ENCODE measurements around the gene HERC6. TPM values are rescaled to one million over a fixed set of nuclear protein-coding genes. Genes with fewer than 3 reads are reported as not detected.
"Not testable (repeated sequence)": the region's sequence is repeated elsewhere in the genome, so short reads cannot be mapped to it uniquely, and the experiment has no call there.

HERC6 gene
- total and polyA plus RNA-seq, 2 donors (not counting 1 experiment from before 2014, with no cell fraction given) = 5.1 to 10.9 TPM

DNA sequence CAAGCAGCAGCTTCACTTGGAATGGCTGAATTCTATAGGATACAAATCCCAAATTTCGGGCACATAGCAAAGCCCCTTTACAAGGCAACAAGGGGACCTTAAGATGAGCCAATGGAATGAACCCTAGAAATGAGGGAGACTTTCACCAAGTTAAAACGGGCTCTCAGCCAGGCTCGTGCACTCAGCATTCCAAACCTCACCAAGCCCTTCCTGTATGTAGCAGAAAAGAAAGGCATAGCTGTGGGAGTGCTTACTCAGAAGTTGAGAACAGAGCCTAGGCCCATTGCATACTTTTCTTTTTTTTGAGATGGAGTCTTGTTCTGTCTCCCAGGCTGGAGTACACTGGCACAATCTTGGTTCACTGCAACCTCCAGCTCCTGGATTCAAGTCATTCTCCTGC is 67.5 kb downstream of the HERC6 start:
- no peak for DNase-seq
- H3K27me3 Mint-ChIP-seq = no peaks in the 10 kb centered on the region
- no peak for TF ChIP-seq EZH2 (IDR thresholded peaks at IDR 0.05; ENCODE audit: borderline replicate concordance, insufficient read depth, low read depth, low read length, poor library complexity, severe bottlenecking)
- TF ChIP-seq CTCF (IDR thresholded peaks at IDR 0.05) = no peak
- CTCF ChIA-PET = interaction anchor here (1.1 to 1.3 kb wide), 2 partner anchors 62 to 69 kb away, joined by 3 read pairs; no protein-coding TSS in a partner anchor
- H3K27me3 ChIP-seq (replicated peaks in 1 of 4; ENCODE audit: control extremely low read depth in 1 of 4, control insufficient read depth in 3 of 4, insufficient read depth in 4 of 4, low read length in 3 of 4) = no peaks in the 10 kb centered on the region
- no peak overlapping the region for H3K27ac ChIP-seq (ENCODE audit: low read length in 2 of 2)
- H3K27ac Mint-ChIP-seq = no peak overlapping the region
- H3K4me1 ChIP-seq (ENCODE audit: control insufficient read depth in 2 of 2, insufficient read depth in 2 of 2, low read length in 2 of 2) = no peaks in the 10 kb centered on the region
- intact Hi-C loops (cut with micrococcal nuclease) = no loop called here
- no CpG with 5 or more reads among the region's 3 CpGs for WGBS (ENCODE audit: insufficient coverage)
- POLR2A ChIA-PET = interaction anchor here (0.6 kb wide), 1 partner anchor 33 kb away, joined by 7 read pairs; no protein-coding TSS in a partner anchor
- H2AFZ ChIP-seq (ENCODE audit: insufficient read depth, low read depth, low read length, poor library complexity, severe bottlenecking) = no peak overlapping the region
- peaks cover 0 to 7% (median 5%) of the 10 kb centered on the region in 3 donors for H3K9me3 ChIP-seq (ENCODE audit: control extremely low read depth in 1 of 3, control insufficient read depth in 2 of 3, insufficient read depth in 1 of 3, low read length in 2 of 3)
- H3K4me1 Mint-ChIP-seq = no peaks in the 10 kb centered on the region
- H4K20me1 ChIP-seq (ENCODE audit: control insufficient read depth, insufficient read depth, low read length, poor library complexity, severe bottlenecking) = no peaks in the 10 kb centered on the region
- H3K4me3 Mint-ChIP-seq = no peak overlapping the region
- no peaks in the 10 kb centered on the region for H3K9me3 Mint-ChIP-seq (ENCODE audit: insufficient read depth)
- H3K4me2 ChIP-seq (replicated peaks; ENCODE audit: low read depth, low read length, poor library complexity, severe bottlenecking) = no peak overlapping the region
- no peak overlapping the region for H3K4me3 ChIP-seq (ENCODE audit: control extremely low read depth in 1 of 5, extremely low read depth in 1 of 5, insufficient read depth in 1 of 5, low read depth in 2 of 5, low read length in 4 of 5)
- ATAC-seq (ENCODE audit: low read depth) = no peak
- H3K9ac ChIP-seq (ENCODE audit: low read length) = no peak overlapping the region
- H3K79me2 ChIP-seq (ENCODE audit: control insufficient read depth, insufficient read depth, low read length) = no peaks in the 10 kb centered on the region
- H3K36me3 ChIP-seq (replicated peaks in 1 of 2; ENCODE audit: control extremely low read depth in 1 of 2, control insufficient read depth in 1 of 2, extremely low read depth in 1 of 2, insufficient read depth in 2 of 2, low read length in 1 of 2) = peaks cover 0 to 10% of the 10 kb centered on the region in 2 experiments

GRCh38 chr4:88447371-88448095 is 68.9 kb downstream of the HERC6 start:
- Histone ChIP-seq H2AFZ (ENCODE audit: insufficient read depth, low read depth, low read length, poor library complexity, severe bottlenecking) (no peak overlapping the region), H3K4me2 (replicated peaks; ENCODE audit: low read depth, low read length, poor library complexity, severe bottlenecking) (no peak overlapping the region), H3K9me3 (ENCODE audit: control extremely low read depth in 1 of 3, control insufficient read depth in 2 of 3, insufficient read depth in 1 of 3, low read length in 2 of 3) (peaks cover 0 to 7% (median 5%) of the 10 kb centered on the region in 3 donors), H3K4me3 (ENCODE audit: control extremely low read depth in 1 of 5, extremely low read depth in 1 of 5, insufficient read depth in 1 of 5, low read depth in 2 of 5, low read length in 4 of 5) (no peak overlapping the region), H3K4me1 (ENCODE audit: control insufficient read depth in 2 of 2, insufficient read depth in 2 of 2, low read length in 2 of 2) (no peaks in the 10 kb centered on the region), H4K20me1 (ENCODE audit: control insufficient read depth, insufficient read depth, low read length, poor library complexity, severe bottlenecking) (no peaks in the 10 kb centered on the region), H3K9ac (ENCODE audit: low read length) (no peak overlapping the region), H3K79me2 (ENCODE audit: control insufficient read depth, insufficient read depth, low read length) (no peaks in the 10 kb centered on the region), H3K36me3 (replicated peaks in 1 of 2; ENCODE audit: control extremely low read depth in 1 of 2, control insufficient read depth in 1 of 2, extremely low read depth in 1 of 2, insufficient read depth in 2 of 2, low read length in 1 of 2) (peaks cover 0 to 8% of the 10 kb centered on the region in 2 experiments), H3K27me3 (replicated peaks in 1 of 4; ENCODE audit: control extremely low read depth in 1 of 4, control insufficient read depth in 3 of 4, insufficient read depth in 4 of 4, low read length in 3 of 4) (no peaks in the 10 kb centered on the region), H3K27ac (ENCODE audit: low read length in 2 of 2) (no peak overlapping the region)
- no peaks in the 10 kb centered on the region for H3K27me3 Mint-ChIP-seq
- TF ChIP-seq CTCF (IDR thresholded peaks at IDR 0.05) = no peak
- TF ChIP-seq EZH2 (IDR thresholded peaks at IDR 0.05; ENCODE audit: borderline replicate concordance, insufficient read depth, low read depth, low read length, poor library complexity, severe bottlenecking) = no peak
- ChIA-PET POLR2A (interaction anchor here (0.7 kb wide), 1 partner anchor 9 kb away, joined by 3 read pairs; the partner anchor contains the start of gene HERC5), CTCF (no interaction called here)
- WGBS (ENCODE audit: insufficient coverage) = 87% methylated on average over 2 of the region's 5 CpGs
- DNase-seq (no peak), ATAC-seq (ENCODE audit: low read depth) (no peak)
- H3K9me3 Mint-ChIP-seq (ENCODE audit: insufficient read depth) = no peaks in the 10 kb centered on the region
- no peak overlapping the region for H3K4me3 Mint-ChIP-seq
- H3K27ac Mint-ChIP-seq = no peak overlapping the region
- intact Hi-C loops (cut with micrococcal nuclease) = no loop called here
- no peaks in the 10 kb centered on the region for H3K4me1 Mint-ChIP-seq

- H3K27me3 Mint-ChIP-seq; H3K4me3 ChIP-seq (ENCODE audit: control extremely low read depth in 1 of 5, extremely low read depth in 1 of 5, insufficient read depth in 1 of 5, low read depth in 2 of 5, low read length in 4 of 5); H3K4me3 Mint-ChIP-seq; DNase-seq; H3K79me2 ChIP-seq (ENCODE audit: control insufficient read depth, insufficient read depth, low read length); H3K9me3 ChIP-seq (ENCODE audit: control extremely low read depth in 1 of 3, control insufficient read depth in 2 of 3, insufficient read depth in 1 of 3, low read length in 2 of 3); CTCF ChIA-PET; H4K20me1 ChIP-seq (ENCODE audit: control insufficient read depth, insufficient read depth, low read length, poor library complexity, severe bottlenecking); ATAC-seq (ENCODE audit: low read depth); H3K27ac ChIP-seq (ENCODE audit: low read length in 2 of 2); H3K4me1 ChIP-seq (ENCODE audit: control insufficient read depth in 2 of 2, insufficient read depth in 2 of 2, low read length in 2 of 2); H3K9me3 Mint-ChIP-seq (ENCODE audit: insufficient read depth); intact Hi-C loops (cut with micrococcal nuclease); H3K4me1 Mint-ChIP-seq; H3K4me2 ChIP-seq (replicated peaks; ENCODE audit: low read depth, low read length, poor library complexity, severe bottlenecking); H2AFZ ChIP-seq (ENCODE audit: insufficient read depth, low read depth, low read length, poor library complexity, severe bottlenecking); H3K27ac Mint-ChIP-seq; H3K36me3 ChIP-seq (replicated peaks in 1 of 2; ENCODE audit: control extremely low read depth in 1 of 2, control insufficient read depth in 1 of 2, extremely low read depth in 1 of 2, insufficient read depth in 2 of 2, low read length in 1 of 2); H3K9ac ChIP-seq (ENCODE audit: low read length); H3K27me3 ChIP-seq (replicated peaks in 1 of 4; ENCODE audit: control extremely low read depth in 1 of 4, control insufficient read depth in 3 of 4, insufficient read depth in 4 of 4, low read length in 3 of 4): not testable (repeated sequence)
- POLR2A ChIA-PET = interaction anchor here (0.7 kb wide), 1 partner anchor 8 kb away, joined by 3 read pairs; the partner anchor contains the start of gene HERC5
- WGBS (ENCODE audit: insufficient coverage) = 92% methylated on average over 2 of the region's 7 CpGs
Measured at GRCh38 chr4:88448211-88448765, 69.6 kb downstream of the HERC6 start.
